Stimulated activated CD8-positive, alpha-beta memory T cell treated with anti-CD3 and anti-CD28 coated beads, Interleukin-12 subunit alpha, Interleukin-12 subunit beta, amount 100 ng/mL, for 24 hours (primary cell): Measurements from ENCODE around the gene ISLR2.

Source experiments
- DNase-seq: peaks from one replicate; pipeline ENCODE4 v3.0.0-alpha.2; 2020; ENCODE audit errors: extremely low read depth

ISLR2 gene

GRCh38 chr15:74129586-74130154 lies 716 bp upstream of the ISLR2 start:
- no peak for DNase-seq

GRCh38 chr15:74130849-74131627 lies 652 bp downstream of the ISLR2 start:
- no peak for DNase-seq

DNA sequence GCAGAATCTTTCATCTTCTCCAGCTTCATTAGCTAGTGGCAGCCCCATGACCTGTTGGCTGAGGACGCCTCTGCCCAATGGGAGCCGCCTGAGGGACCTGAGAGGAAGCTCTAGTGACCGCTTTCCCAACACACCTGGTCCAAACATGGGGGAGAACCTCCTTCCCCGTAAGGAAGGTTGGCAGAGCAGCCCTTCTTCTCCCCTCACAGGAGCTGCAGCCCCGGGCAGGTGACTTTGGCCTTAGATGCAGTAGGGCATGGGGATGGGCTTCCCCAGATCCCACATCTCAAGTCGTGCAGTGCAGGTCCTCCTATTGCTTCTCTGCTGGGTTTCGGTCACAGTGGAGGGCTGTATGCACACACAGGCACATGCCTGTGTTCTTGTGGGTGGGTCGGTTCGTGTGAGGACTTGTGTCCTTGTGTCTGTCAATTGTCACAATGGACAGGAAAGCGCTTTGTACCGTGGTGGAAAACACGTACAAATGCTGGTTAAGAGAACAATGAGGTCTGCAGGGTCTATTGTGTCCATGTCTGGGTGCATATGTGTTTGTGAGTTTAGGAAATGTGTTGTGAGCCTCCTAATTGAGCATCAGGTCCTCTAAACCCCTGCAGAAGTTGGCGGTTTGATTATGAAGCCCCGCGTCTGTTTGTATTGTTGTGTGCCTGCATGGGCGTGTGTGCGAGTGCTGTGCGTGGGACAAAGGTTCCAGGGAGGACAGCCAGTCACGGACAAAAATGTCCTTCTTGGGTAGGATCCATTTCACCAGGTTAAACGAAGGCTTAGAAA lies 1.4 kb downstream of the ISLR2 start:
- no peak for DNase-seq

DNA sequence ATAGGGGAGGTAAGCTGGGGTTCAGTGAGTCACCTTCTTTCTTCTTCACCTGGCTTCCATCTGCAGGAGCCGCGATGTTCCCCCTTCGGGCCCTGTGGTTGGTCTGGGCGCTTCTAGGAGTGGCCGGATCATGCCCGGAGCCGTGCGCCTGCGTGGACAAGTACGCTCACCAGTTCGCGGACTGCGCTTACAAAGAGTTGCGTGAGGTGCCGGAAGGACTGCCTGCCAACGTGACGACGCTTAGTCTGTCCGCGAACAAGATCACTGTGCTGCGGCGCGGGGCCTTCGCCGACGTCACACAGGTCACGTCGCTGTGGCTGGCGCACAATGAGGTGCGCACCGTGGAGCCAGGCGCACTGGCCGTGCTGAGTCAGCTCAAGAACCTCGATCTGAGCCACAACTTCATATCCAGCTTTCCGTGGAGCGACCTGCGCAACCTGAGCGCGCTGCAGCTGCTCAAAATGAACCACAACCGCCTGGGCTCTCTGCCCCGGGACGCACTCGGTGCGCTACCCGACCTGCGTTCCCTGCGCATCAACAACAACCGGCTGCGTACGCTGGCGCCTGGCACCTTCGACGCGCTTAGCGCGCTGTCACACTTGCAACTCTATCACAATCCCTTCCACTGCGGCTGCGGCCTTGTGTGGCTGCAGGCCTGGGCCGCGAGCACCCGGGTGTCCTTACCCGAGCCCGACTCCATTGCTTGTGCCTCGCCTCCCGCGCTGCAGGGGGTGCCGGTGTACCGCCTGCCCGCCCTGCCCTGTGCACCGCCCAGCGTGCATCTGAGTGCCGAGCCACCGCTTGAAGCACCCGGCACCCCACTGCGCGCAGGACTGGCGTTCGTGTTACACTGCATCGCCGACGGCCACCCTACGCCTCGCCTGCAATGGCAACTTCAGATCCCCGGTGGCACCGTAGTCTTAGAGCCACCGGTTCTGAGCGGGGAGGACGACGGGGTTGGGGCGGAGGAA lies 2.6 kb downstream of the ISLR2 start:
- DNase-seq, result no peak

DNA sequence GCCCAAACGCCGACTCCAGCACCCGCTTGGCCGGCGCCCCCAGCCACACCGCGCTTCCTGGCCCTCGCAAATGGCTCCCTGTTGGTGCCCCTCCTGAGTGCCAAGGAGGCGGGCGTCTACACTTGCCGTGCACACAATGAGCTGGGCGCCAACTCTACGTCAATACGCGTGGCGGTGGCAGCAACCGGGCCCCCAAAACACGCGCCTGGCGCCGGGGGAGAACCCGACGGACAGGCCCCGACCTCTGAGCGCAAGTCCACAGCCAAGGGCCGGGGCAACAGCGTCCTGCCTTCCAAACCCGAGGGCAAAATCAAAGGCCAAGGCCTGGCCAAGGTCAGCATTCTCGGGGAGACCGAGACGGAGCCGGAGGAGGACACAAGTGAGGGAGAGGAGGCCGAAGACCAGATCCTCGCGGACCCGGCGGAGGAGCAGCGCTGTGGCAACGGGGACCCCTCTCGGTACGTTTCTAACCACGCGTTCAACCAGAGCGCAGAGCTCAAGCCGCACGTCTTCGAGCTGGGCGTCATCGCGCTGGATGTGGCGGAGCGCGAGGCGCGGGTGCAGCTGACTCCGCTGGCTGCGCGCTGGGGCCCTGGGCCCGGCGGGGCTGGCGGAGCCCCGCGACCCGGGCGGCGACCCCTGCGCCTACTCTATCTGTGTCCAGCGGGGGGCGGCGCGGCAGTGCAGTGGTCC lies 3.5 kb downstream of the ISLR2 start:
- no peak for DNase-seq

DNA sequence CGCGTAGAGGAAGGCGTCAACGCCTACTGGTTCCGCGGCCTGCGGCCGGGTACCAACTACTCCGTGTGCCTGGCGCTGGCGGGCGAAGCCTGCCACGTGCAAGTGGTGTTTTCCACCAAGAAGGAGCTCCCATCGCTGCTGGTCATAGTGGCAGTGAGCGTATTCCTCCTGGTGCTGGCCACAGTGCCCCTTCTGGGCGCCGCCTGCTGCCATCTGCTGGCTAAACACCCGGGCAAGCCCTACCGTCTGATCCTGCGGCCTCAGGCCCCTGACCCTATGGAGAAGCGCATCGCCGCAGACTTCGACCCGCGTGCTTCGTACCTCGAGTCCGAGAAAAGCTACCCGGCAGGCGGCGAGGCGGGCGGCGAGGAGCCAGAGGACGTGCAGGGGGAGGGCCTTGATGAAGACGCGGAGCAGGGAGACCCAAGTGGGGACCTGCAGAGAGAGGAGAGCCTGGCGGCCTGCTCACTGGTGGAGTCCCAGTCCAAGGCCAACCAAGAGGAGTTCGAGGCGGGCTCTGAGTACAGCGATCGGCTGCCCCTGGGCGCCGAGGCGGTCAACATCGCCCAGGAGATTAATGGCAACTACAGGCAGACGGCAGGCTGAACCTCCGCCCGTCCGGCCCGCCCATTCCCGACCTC lies 4.1 kb downstream of the ISLR2 start:
- DNase-seq, result no peak

DNA sequence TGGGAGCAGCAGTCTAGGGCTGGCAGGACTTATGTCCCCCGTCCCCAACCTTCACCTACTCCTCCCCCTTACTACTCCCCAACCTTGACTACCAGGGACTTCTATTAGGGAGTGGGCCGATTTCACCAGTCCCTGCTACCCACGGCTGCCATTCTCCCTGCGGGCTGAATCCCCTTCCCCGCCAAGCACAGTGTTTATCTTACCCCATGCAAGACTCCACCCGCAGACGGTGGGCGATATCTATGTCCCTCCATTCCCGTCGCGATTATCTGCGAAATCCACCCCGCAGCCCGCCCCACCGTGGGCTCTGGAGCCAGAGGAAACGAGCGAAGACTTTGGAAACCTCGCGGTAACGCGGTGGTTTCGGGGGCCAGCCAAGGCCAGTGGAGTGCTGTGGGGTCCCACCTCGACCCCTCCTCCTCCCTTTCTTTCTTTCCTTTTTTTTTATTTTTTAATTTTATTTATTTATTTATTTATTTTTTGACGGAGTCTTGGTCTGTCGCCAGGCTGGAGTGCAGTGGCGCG lies 4.7 kb downstream of the ISLR2 start:
- DNase-seq, result no peak

- DNase-seq, result no peak
Observed at GRCh38 chr15:74136540-74136813, 6.1 kb downstream of the ISLR2 start.

DNA sequence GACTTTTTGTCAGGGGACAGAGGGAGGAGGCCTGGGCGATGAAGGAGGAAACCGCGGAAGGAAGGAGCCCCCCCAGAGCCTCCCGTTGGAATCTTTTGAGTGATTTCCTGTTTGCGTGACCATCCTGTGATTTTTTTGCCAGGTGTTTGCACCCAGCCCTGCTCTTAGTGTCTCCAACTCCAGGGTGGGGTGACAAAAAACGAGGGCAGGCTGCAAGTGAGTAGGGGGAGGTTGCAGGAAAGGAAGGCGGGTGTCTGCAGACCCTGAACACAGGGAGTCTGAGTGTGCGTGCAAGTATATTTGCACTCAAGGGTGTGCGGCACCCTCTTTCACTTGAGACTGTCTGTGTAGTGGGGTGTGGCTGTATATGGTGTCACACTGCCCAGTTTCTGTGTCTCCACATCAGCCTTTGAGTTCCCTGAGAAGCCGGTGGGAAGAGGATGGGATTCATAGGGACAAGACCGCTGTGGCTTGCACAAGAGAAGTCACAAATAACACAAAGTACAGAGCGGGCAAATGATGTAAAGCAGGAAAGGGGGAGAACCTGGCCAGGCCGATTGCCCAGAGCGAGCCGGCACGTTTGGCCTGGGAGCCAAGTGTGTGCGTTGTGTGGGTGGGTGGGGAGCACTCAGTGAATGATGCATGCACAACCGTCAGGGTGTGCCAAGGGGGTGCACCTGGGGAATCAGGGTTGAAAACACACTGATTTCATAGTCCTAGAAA lies 6.6 kb downstream of the ISLR2 start:
- no peak for DNase-seq

GRCh38 chr15:74137537-74137894 lies 7.1 kb downstream of the ISLR2 start:
- DNase-seq, result no peak

GRCh38 chr15:74138642-74139041 lies 8.3 kb downstream of the ISLR2 start:
- DNase-seq, result no peak

GRCh38 chr15:74141591-74141990 lies 11.2 kb downstream of the ISLR2 start:
- no peak for DNase-seq

DNA sequence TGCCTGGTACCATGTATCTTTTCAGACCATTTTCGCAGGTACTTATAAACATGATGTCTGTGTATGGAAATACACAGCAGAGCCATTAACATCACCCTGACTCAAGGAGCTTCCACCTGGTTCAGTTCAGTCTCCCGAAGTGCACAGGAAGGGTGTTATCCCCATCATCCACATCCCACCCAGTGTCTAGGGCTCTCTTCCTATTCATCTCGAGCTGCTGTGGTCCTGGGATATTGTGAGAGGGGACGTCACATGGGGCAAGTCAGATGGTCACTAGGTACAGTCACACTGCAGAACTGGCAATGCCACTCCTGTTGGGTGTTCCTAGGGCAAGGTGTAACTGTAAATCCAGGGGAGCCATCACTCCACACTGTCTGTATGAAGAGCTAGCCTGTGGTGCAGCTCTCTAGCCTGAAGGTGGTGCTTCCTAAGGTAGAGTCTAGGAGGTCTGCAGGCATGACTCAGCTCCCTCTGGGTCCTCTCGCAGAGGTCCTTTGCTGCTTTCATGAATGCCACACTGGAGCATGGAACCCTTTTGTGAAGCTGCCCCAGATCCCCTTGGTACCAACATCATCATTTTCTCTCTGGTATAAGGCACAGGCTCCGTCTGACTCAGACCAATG lies 13.9 kb downstream of the ISLR2 start:
- no peak for DNase-seq

GRCh38 chr15:74146277-74146800 lies 16.0 kb downstream of the ISLR2 start:
- DNase-seq, result no peak

GRCh38 chr15:74147051-74147450 lies 16.7 kb downstream of the ISLR2 start:
- no peak for DNase-seq

GRCh38 chr15:74155766-74156417 lies 25.5 kb downstream of the ISLR2 start:
- DNase-seq, result no peak

GRCh38 chr15:74156678-74157411 lies 26.5 kb downstream of the ISLR2 start:
- DNase-seq, result no peak
